CD4-positive, alpha-beta T cell treated with Interleukin-6 for 4 hours (primary cell): ENCODE results near the gene GRK1.

Experiments
- DNase-seq: peaks from one replicate; pipeline ENCODE4 v3.0.0-alpha.2; 2020; ENCODE audit warnings: mixed read lengths

Gene GRK1

GRCh38 chr13:113763254-113763653 is 96.2 kb downstream of the GRK1 start:
- DNase-seq, result no peak

- DNase-seq, result no peak
These were observed 97.2 kb downstream of the GRK1 start for GRCh38 chr13:113763961-113764792.

- DNase-seq, result no peak
These were observed 98.0 kb downstream of the GRK1 start for GRCh38 chr13:113764793-113765563.

- DNase-seq, result no peak
These were observed 98.5 kb downstream of the GRK1 start for GRCh38 chr13:113765564-113765910.

- no peak for DNase-seq
These were observed 99.2 kb downstream of the GRK1 start for GRCh38 chr13:113766035-113766800.

- no peak for DNase-seq
These were observed 100.3 kb downstream of the GRK1 start for GRCh38 chr13:113767366-113767765.

- no peak for DNase-seq
These were observed 101.2 kb downstream of the GRK1 start for GRCh38 chr13:113768018-113768905.

- DNase-seq, result no peak
These were observed 102.1 kb downstream of the GRK1 start for GRCh38 chr13:113769106-113769505.

- no peak for DNase-seq
These were observed 102.9 kb downstream of the GRK1 start for GRCh38 chr13:113769881-113770280.

GRCh38 chr13:113770441-113770840 is 103.4 kb downstream of the GRK1 start:
- DNase-seq, result no peak

- DNase-seq, result no peak
These were observed 103.9 kb downstream of the GRK1 start for GRCh38 chr13:113770937-113771336.

GRCh38 chr13:113771709-113772331 is 104.8 kb downstream of the GRK1 start:
- DNase-seq, result no peak

GRCh38 chr13:113774177-113775107 is 107.4 kb downstream of the GRK1 start:
- no peak for DNase-seq

GRCh38 chr13:113775451-113776145 is 108.6 kb downstream of the GRK1 start:
- no peak for DNase-seq

GRCh38 chr13:113776231-113777125 is 109.5 kb downstream of the GRK1 start:
- DNase-seq, result no peak

GRCh38 chr13:113777311-113778260 is 110.6 kb downstream of the GRK1 start:
- DNase-seq, result no peak

GRCh38 chr13:113781571-113781970 is 114.6 kb downstream of the GRK1 start:
- DNase-seq, result no peak

- DNase-seq, result no peak
These were observed 115.5 kb downstream of the GRK1 start for GRCh38 chr13:113782472-113782871.
